Measurements from ENCODE around the gene STN1. TPM values are rescaled to one million over a fixed set of nuclear protein-coding genes. Genes with fewer than 3 reads are reported as not detected.

Gene STN1
- total and polyA plus RNA-seq, 2 of the 8 experiments (the other 6 are each of a cell fraction or from before 2014, with no cell fraction given), result 10.1 to 12.4 TPM

DNA sequence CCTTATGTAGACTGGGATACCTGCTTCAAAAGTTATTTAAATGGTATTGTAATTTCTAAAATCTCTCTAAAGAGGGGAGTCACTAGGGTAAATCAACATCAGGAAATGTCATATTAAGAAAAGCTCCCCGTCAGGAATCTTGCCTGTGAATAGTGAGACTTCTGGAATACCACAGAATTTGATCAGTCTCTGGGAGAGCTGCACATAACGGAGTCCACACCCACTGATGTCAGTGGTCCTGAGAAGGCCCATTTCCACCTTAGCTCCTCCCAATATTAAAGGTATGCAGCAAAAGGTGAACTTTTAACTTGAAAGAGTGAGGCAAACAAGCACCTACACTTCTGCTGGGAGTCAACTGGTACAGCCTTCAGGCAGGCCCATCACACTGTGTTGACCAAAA, 27.3 kb downstream of the STN1 start (continued):
- TF ChIP-seq, protein P1, sequence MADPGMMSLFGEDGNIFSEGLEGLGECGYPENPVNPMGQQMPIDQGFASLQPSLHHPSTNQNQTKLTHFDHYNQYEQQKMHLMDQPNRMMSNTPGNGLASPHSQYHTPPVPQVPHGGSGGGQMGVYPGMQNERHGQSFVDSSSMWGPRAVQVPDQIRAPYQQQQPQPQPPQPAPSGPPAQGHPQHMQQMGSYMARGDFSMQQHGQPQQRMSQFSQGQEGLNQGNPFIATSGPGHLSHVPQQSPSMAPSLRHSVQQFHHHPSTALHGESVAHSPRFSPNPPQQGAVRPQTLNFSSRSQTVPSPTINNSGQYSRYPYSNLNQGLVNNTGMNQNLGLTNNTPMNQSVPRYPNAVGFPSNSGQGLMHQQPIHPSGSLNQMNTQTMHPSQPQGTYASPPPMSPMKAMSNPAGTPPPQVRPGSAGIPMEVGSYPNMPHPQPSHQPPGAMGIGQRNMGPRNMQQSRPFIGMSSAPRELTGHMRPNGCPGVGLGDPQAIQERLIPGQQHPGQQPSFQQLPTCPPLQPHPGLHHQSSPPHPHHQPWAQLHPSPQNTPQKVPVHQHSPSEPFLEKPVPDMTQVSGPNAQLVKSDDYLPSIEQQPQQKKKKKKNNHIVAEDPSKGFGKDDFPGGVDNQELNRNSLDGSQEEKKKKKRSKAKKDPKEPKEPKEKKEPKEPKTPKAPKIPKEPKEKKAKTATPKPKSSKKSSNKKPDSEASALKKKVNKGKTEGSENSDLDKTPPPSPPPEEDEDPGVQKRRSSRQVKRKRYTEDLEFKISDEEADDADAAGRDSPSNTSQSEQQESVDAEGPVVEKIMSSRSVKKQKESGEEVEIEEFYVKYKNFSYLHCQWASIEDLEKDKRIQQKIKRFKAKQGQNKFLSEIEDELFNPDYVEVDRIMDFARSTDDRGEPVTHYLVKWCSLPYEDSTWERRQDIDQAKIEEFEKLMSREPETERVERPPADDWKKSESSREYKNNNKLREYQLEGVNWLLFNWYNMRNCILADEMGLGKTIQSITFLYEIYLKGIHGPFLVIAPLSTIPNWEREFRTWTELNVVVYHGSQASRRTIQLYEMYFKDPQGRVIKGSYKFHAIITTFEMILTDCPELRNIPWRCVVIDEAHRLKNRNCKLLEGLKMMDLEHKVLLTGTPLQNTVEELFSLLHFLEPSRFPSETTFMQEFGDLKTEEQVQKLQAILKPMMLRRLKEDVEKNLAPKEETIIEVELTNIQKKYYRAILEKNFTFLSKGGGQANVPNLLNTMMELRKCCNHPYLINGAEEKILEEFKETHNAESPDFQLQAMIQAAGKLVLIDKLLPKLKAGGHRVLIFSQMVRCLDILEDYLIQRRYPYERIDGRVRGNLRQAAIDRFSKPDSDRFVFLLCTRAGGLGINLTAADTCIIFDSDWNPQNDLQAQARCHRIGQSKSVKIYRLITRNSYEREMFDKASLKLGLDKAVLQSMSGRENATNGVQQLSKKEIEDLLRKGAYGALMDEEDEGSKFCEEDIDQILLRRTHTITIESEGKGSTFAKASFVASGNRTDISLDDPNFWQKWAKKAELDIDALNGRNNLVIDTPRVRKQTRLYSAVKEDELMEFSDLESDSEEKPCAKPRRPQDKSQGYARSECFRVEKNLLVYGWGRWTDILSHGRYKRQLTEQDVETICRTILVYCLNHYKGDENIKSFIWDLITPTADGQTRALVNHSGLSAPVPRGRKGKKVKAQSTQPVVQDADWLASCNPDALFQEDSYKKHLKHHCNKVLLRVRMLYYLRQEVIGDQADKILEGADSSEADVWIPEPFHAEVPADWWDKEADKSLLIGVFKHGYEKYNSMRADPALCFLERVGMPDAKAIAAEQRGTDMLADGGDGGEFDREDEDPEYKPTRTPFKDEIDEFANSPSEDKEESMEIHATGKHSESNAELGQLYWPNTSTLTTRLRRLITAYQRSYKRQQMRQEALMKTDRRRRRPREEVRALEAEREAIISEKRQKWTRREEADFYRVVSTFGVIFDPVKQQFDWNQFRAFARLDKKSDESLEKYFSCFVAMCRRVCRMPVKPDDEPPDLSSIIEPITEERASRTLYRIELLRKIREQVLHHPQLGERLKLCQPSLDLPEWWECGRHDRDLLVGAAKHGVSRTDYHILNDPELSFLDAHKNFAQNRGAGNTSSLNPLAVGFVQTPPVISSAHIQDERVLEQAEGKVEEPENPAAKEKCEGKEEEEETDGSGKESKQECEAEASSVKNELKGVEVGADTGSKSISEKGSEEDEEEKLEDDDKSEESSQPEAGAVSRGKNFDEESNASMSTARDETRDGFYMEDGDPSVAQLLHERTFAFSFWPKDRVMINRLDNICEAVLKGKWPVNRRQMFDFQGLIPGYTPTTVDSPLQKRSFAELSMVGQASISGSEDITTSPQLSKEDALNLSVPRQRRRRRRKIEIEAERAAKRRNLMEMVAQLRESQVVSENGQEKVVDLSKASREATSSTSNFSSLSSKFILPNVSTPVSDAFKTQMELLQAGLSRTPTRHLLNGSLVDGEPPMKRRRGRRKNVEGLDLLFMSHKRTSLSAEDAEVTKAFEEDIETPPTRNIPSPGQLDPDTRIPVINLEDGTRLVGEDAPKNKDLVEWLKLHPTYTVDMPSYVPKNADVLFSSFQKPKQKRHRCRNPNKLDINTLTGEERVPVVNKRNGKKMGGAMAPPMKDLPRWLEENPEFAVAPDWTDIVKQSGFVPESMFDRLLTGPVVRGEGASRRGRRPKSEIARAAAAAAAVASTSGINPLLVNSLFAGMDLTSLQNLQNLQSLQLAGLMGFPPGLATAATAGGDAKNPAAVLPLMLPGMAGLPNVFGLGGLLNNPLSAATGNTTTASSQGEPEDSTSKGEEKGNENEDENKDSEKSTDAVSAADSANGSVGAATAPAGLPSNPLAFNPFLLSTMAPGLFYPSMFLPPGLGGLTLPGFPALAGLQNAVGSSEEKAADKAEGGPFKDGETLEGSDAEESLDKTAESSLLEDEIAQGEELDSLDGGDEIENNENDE (IDR thresholded peaks at IDR 0.05; ENCODE audit: insufficient replicate concordance, low read length), result no peak
- no peak for TF ChIP-seq EZH2 (IDR thresholded peaks at IDR 0.05; ENCODE audit: low read depth, low read length, severe bottlenecking)
- no peak for TF ChIP-seq SIRT6 (IDR thresholded peaks at IDR 0.05; ENCODE audit: low read length)

Measured in H1 (cell line).